Measurements from ENCODE around the gene VAV2. TPM values are rescaled to one million over a fixed set of nuclear protein-coding genes. Genes with fewer than 3 reads are reported as not detected.

Gene VAV2
- total and polyA plus RNA-seq, 4 donors: 4.9 to 26.4 (median 17.0) TPM

GRCh38 chr9:133877327-133877726 lies 114.8 kb downstream of the VAV2 start:
- peaks cover 25 to 78% (median 58%) of the 10 kb centered on the region in 4 donors for H3K4me1 ChIP-seq (ENCODE audit: control insufficient read depth in 4 of 4, insufficient read depth in 4 of 4, low read length in 3 of 4)
- TF ChIP-seq FOXA2 (IDR thresholded peaks at IDR 0.05) (no peak), GABPA (IDR thresholded peaks at IDR 0.05 in 1 of 2, conservative IDR thresholded peaks at IDR 0.05 in 1 of 2) (no peak), EGR1 (IDR thresholded peaks at IDR 0.05; ENCODE audit: low read depth in 2 of 2) (no peak), MAX (IDR thresholded peaks at IDR 0.05) (no peak), TAF1 (conservative IDR thresholded peaks at IDR 0.05) (no peak), YY1 (IDR thresholded peaks at IDR 0.05) (peak; percentile 53), HNF4A (conservative IDR thresholded peaks at IDR 0.05) (peak; percentile 61 to 68), NR2F2 (IDR thresholded peaks at IDR 0.05) (no peak), JUND (IDR thresholded peaks at IDR 0.05) (no peak), CTCF (IDR thresholded peaks at IDR 0.05; ENCODE audit: low read depth, low read length, missing input control) (no peak), FOXA1 (IDR thresholded peaks at IDR 0.05) (no peak), HNF4G (IDR thresholded peaks at IDR 0.05) (no peak), REST (IDR thresholded peaks at IDR 0.05) (no peak), ZBTB33 (IDR thresholded peaks at IDR 0.05) (no peak), RAD21 (IDR thresholded peaks at IDR 0.05) (peak in 1 of 2 donors; percentile 36), ATF3 (IDR thresholded peaks at IDR 0.05) (no peak), RXRA (IDR thresholded peaks at IDR 0.05) (peak; percentile 71 to 78), SP1 (IDR thresholded peaks at IDR 0.05) (peak; percentile 52)
- peak overlapping the region; percentile 32 for H3K27ac ChIP-seq (ENCODE audit: low read depth in 1 of 2, low read length in 2 of 2)

More at GRCh38 chr9:133877327-133877726, 114.8 kb downstream of the VAV2 start:
- WGBS: 61% methylated on average over 5 of the region's 5 CpGs
- H3K27me3 ChIP-seq (ENCODE audit: control insufficient read depth in 4 of 4, insufficient read depth in 4 of 4, low read length in 3 of 4): no peaks in the 10 kb centered on the region
- no peaks in the 10 kb centered on the region for H3K36me3 ChIP-seq (ENCODE audit: control insufficient read depth in 4 of 4, insufficient read depth in 3 of 4, low read depth in 1 of 4, low read length in 3 of 4)
- H3K9me3 ChIP-seq (ENCODE audit: control insufficient read depth in 4 of 4, low read length in 3 of 4): no peaks in the 10 kb centered on the region
- H3K4me3 ChIP-seq (ENCODE audit: low read depth in 1 of 3, low read length in 3 of 3): no peak overlapping the region
- no peak overlapping the region for H3K9ac ChIP-seq (ENCODE audit: low read depth in 1 of 2, low read length in 2 of 2)
- DNase-seq (ENCODE audit: low spot score): no peak
